H1 (cell line): Measurements from ENCODE around the gene TLR9. TPM values are rescaled to one million over a fixed set of nuclear protein-coding genes. Genes with fewer than 3 reads are reported as not detected.

Experiments
- CTCF ChIA-PET: fragments of 300-600 bp; sonication (Branson Sonifier 250); formaldehyde crosslinking; loops from one replicate; lab custom pipeline; 2021; ENCODE audit not compliant: partially characterized antibody; lab: Charles Lee
- POLR2A ChIA-PET: fragments of 300-600 bp; sonication (Branson Sonifier 250); formaldehyde crosslinking; loops from one replicate; lab custom pipeline; 2021; ENCODE audit warnings: inconsistent platforms; ENCODE audit not compliant: partially characterized antibody; lab: Charles Lee
- DNase-seq, 2 experiments: peaks; one replicate each; pipeline versions ENCODE4 v3.0.0 to v3.0.0-alpha.2; 2010 to 2022; ENCODE audit warnings: low spot score in 2 of 2, low read depth in 1 of 2, mixed read lengths in 1 of 2
- FAIRE-seq: peaks from 2 replicates; lab custom pipeline; 2011; peaks lifted over from hg19 to GRCh38; lab: Jason Lieb, UNC
- H2AFZ ChIP-seq: 2 replicates; pipeline ENCODE4 v1.8.1; 2012; ENCODE audit warnings: low read length, inconsistent platforms
- H2AK5ac ChIP-seq: 2 replicates; pipeline ENCODE4 v1.6.1; 2013; ENCODE audit warnings: low read depth, low read length
- H2BK120ac ChIP-seq: replicated peaks from 2 replicates; pipeline ENCODE3; 2013; ENCODE audit warnings: low read depth, low read length, inconsistent platforms
- H2BK12ac ChIP-seq: 2 replicates; pipeline ENCODE4 v1.6.1; 2013; ENCODE audit warnings: low read depth, low read length
- H2BK15ac ChIP-seq: 2 replicates; pipeline ENCODE4 v1.6.1; 2013; ENCODE audit warnings: low read length
- H2BK20ac ChIP-seq: 2 replicates; pipeline ENCODE4 v1.6.1; 2013; ENCODE audit warnings: low read length
- H2BK5ac ChIP-seq: 2 replicates; pipeline ENCODE4 v1.6.1; 2013; ENCODE audit warnings: low read depth, low read length
- H3K14ac ChIP-seq: 2 replicates; pipeline ENCODE4 v1.6.1; 2013; ENCODE audit warnings: inconsistent platforms; ENCODE audit not compliant: insufficient read length
- H3K18ac ChIP-seq: 2 replicates; pipeline ENCODE4 v1.6.1; 2013; ENCODE audit warnings: low read length; ENCODE audit errors: extremely low read depth
- H3K23ac ChIP-seq: 2 replicates; pipeline ENCODE4 v1.6.1; 2013; ENCODE audit warnings: inconsistent platforms; ENCODE audit not compliant: insufficient read length
- H3K23me2 ChIP-seq: 2 replicates; pipeline ENCODE4 v1.6.1; 2013; ENCODE audit warnings: low read depth, low read length
- H3K27ac ChIP-seq: 2 replicates; pipeline ENCODE4 v1.6.1; 2011; ENCODE audit warnings: low read depth, low read length, inconsistent platforms
- H3K27me3 ChIP-seq, 4 experiments: replicated peaks in 1 of 4; 1 replicate in 1 of 4; 2 replicates in 3 of 4; pipeline versions ENCODE4 v1.6.1 to v1.8.1; 2011 to 2013; ENCODE audit warnings: low read length in 3 of 4, mild to moderate bottlenecking in 3 of 4, inconsistent platforms in 2 of 4, mixed read lengths in 2 of 4, moderate library complexity in 1 of 4; ENCODE audit not compliant: control insufficient read depth in 3 of 4, insufficient read depth in 3 of 4; ENCODE audit errors: extremely low read depth in 1 of 4
- H3K36me3 ChIP-seq, 4 experiments: 2 replicates each; pipeline versions ENCODE4 v1.6.1 to v1.8.1; 2011 to 2013; ENCODE audit warnings: mild to moderate bottlenecking in 4 of 4, low read length in 3 of 4, moderate library complexity in 2 of 4, control low read depth in 1 of 4, inconsistent platforms in 1 of 4; ENCODE audit not compliant: insufficient read depth in 4 of 4, control insufficient read depth in 2 of 4
- H3K4ac ChIP-seq: replicated peaks from 2 replicates; pipeline ENCODE3; 2013; ENCODE audit warnings: low read length, low read depth, mixed read lengths, inconsistent platforms; ENCODE audit not compliant: insufficient read length
- H3K4me1 ChIP-seq, 4 experiments: replicated peaks in 1 of 4; 1 replicate in 1 of 4; 2 replicates in 3 of 4; pipeline versions ENCODE4 v1.6.1 to v1.8.1; 2011 to 2013; ENCODE audit warnings: low read length in 3 of 4, inconsistent platforms in 2 of 4, mixed read lengths in 1 of 4; ENCODE audit not compliant: insufficient read depth in 4 of 4, control insufficient read depth in 3 of 4
- H3K4me2 ChIP-seq, 2 experiments: 2 replicates each; pipeline versions ENCODE4 v1.6.1 to v1.8.1; 2011 to 2013; ENCODE audit warnings: low read depth in 2 of 2, low read length in 2 of 2, control low read depth in 1 of 2, inconsistent platforms in 1 of 2, mild to moderate bottlenecking in 1 of 2; ENCODE audit not compliant: insufficient read depth in 1 of 2
- H3K4me3 ChIP-seq, 4 experiments: fragments of 200-600, 300-600 bp in 1 of 4; sonication (generic), shearing (Covaris generic), sonication (Bioruptor Twin) in 1 of 4; 2 replicates each; pipeline versions ENCODE4 v1.5.1 to v1.8.1; 2011 to 2016; ENCODE audit warnings: low read length in 4 of 4, low read depth in 3 of 4, control low read depth in 2 of 4, inconsistent platforms in 2 of 4, mild to moderate bottlenecking in 2 of 4, mixed read lengths in 1 of 4, moderate library complexity in 1 of 4; ENCODE audit not compliant: insufficient read depth in 2 of 4; ENCODE audit errors: extremely low read depth in 1 of 4
- H3K56ac ChIP-seq: replicated peaks from 2 replicates; pipeline ENCODE3; 2013; ENCODE audit warnings: low read depth, mild to moderate bottlenecking, mixed read lengths, low read length, inconsistent platforms; ENCODE audit not compliant: insufficient read length
- H3K79me1 ChIP-seq: 2 replicates; pipeline ENCODE4 v1.6.1; 2013; ENCODE audit warnings: low read depth, low read length, control low read depth
- H3K79me2 ChIP-seq, 2 experiments: 2 replicates each; pipeline versions ENCODE4 v1.6.1 to v1.8.1; 2012 to 2013; ENCODE audit warnings: low read length in 2 of 2, mild to moderate bottlenecking in 2 of 2, inconsistent platforms in 1 of 2; ENCODE audit not compliant: insufficient read depth in 2 of 2, control insufficient read depth in 1 of 2
- H3K9ac ChIP-seq, 4 experiments: replicated peaks in 1 of 4; 1 replicate in 1 of 4; 2 replicates in 3 of 4; pipeline versions ENCODE4 v1.6.1 to v1.8.1; 2011 to 2013; ENCODE audit warnings: low read depth in 3 of 4, low read length in 3 of 4, control low read depth in 2 of 4, mild to moderate bottlenecking in 2 of 4, moderate library complexity in 2 of 4, inconsistent platforms in 1 of 4; ENCODE audit errors: extremely low read depth in 1 of 4
- H3K9me3 ChIP-seq, 2 experiments: 2 replicates each; pipeline versions ENCODE4 v1.6.1 to v1.8.1; 2012 to 2013; ENCODE audit warnings: mild to moderate bottlenecking in 2 of 2, moderate library complexity in 2 of 2, control low read depth in 1 of 2, inconsistent platforms in 1 of 2, low read depth in 1 of 2, low read length in 1 of 2, mixed read lengths in 1 of 2; ENCODE audit not compliant: insufficient read depth in 2 of 2
- H4K20me1 ChIP-seq, 2 experiments: replicated peaks in 1 of 2; 2 replicates each; pipeline versions ENCODE3 to v1.8.1; 2011 to 2013; ENCODE audit warnings: inconsistent platforms in 2 of 2, low read length in 2 of 2, mild to moderate bottlenecking in 1 of 2; ENCODE audit not compliant: insufficient read depth in 2 of 2, control insufficient read depth in 1 of 2
- H4K5ac ChIP-seq: 2 replicates; pipeline ENCODE4 v1.6.1; 2013; ENCODE audit warnings: low read length, low read depth, mixed read lengths, inconsistent platforms; ENCODE audit not compliant: insufficient read length
- H4K8ac ChIP-seq: 2 replicates; pipeline ENCODE4 v1.8.0; 2013; ENCODE audit warnings: mild to moderate bottlenecking, moderate library complexity, low read length, inconsistent platforms; ENCODE audit not compliant: insufficient read depth; ENCODE audit errors: extremely low read depth
- H4K91ac ChIP-seq: replicated peaks from 2 replicates; pipeline ENCODE3; 2013; ENCODE audit warnings: low read length, mixed read lengths, inconsistent platforms; ENCODE audit not compliant: insufficient read length
- CREB1 ChIP-seq: IDR thresholded peaks from 2 replicates; pipeline ENCODE4 v1.6.1; 2012; ENCODE audit warnings: inconsistent platforms
- EGR1 ChIP-seq: IDR thresholded peaks from 2 replicates; pipeline ENCODE4 v1.6.1; 2011; ENCODE audit warnings: low read depth, low read length, borderline replicate concordance
- NRF1 ChIP-seq: IDR thresholded peaks from 2 replicates; pipeline ENCODE4 v1.6.1; 2011; ENCODE audit warnings: mild to moderate bottlenecking, low read depth, low read length, improper control_type of control experiment
- RFX5 ChIP-seq: IDR thresholded peaks from 2 replicates; pipeline ENCODE4 v1.6.1; 2011; ENCODE audit warnings: low read depth, low read length, improper control_type of control experiment, borderline replicate concordance
- RXRA ChIP-seq: IDR thresholded peaks from 2 replicates; pipeline ENCODE4 v1.6.1; 2011; ENCODE audit warnings: low read depth, mild to moderate bottlenecking, low read length, moderate library complexity; ENCODE audit not compliant: insufficient read depth
- SIRT6 ChIP-seq: IDR thresholded peaks from one replicate; pipeline ENCODE4 v1.7.1; 2012; ENCODE audit warnings: low read length, inconsistent platforms
- SP1 ChIP-seq: IDR thresholded peaks from 2 replicates; pipeline ENCODE4 v1.6.1; 2011; ENCODE audit warnings: low read depth, low read length
- YY1 ChIP-seq: IDR thresholded peaks from 2 replicates; pipeline ENCODE4 v1.6.1; 2011; ENCODE audit warnings: low read depth, mild to moderate bottlenecking, low read length
- WGBS, 2 experiments: shearing (Covaris generic) in 1 of 2; methylation state at CpG; one replicate each; pipeline versions ENCODE4 v1.1.6 to v1.1.7; 2013 to 2015; ENCODE audit warnings: low lambda C conversion rate in 2 of 2, mixed read lengths in 2 of 2, inconsistent platforms in 1 of 2, low coverage in 1 of 2, missing lambda C conversion rate in 1 of 2; ENCODE audit not compliant: insufficient replicate concordance in 2 of 2, insufficient coverage in 1 of 2, insufficient read length in 1 of 2; ENCODE audit errors: extremely low coverage in 1 of 2, missing lambda C conversion rate in 1 of 2; 5-methylcytosine and 5-hydroxymethylcytosine counted together
- polyA plus RNA-seq, 7 experiments: library from polyadenylated mRNA; depleted of rRNA in 3 of 7; stranded (reverse) in 5 of 7; unstranded in 2 of 7; fragments of >200 nt in 5 of 7; fragments of 200-250 nt in 2 of 7; gene quantifications; 1 replicate in 5 of 7; 2 replicates in 1 of 7; 4 replicates in 1 of 7; pipeline versions ENCODE4 v1.2.1 to v1.2.3, GENCODE V29; 2011 to 2013; ENCODE audit warnings: missing spikeins in 2 of 7, mixed read lengths in 2 of 7
- total RNA-seq: library from RNA; stranded (reverse); fragmentation: NEBNext Ultra II Directional; extraction: Animal tissue kit (Norgen Biotek cat#: 25700); gene quantifications from 2 replicates; pipeline ENCODE4 v1.2.1, GENCODE V29; 2021

The TLR9 gene
- total and polyA plus RNA-seq, 2 of the 8 experiments (the other 6 are each of a cell fraction or from before 2014, with no cell fraction given): 0.05 TPM; not detected in 1

GRCh38 chr3:52217409-52217805 lies 8.0 kb downstream of the TLR9 start:
- H3K27ac ChIP-seq: no peak overlapping the region
- no peak for TF ChIP-seq RXRA
- no peak for TF ChIP-seq YY1
- TF ChIP-seq CREB1: no peak
- no peak for TF ChIP-seq SIRT6
- no peak for TF ChIP-seq EGR1
- no peak for TF ChIP-seq SP1
- no peak for TF ChIP-seq NRF1
- no peak for TF ChIP-seq RFX5
- ChIA-PET CTCF (interaction anchor here (1.3 to 20.4 kb wide), 7 partner anchors 9 to 229 kb away, joined by 3 to 336 read pairs (median 4); partner anchors contain the start of gene TWF2), POLR2A (interaction anchor here (0.7 to 1.5 kb wide), 3 partner anchors 31 to 61 kb away, joined by 3 read pairs; partner anchors contain the start of gene WDR82)
- H2BK120ac ChIP-seq: no peak overlapping the region
- H2BK15ac ChIP-seq: no peak overlapping the region
- no peak overlapping the region for H2AK5ac ChIP-seq
- H2BK5ac ChIP-seq: no peak overlapping the region
- no peak overlapping the region for H3K4ac ChIP-seq
- H3K18ac ChIP-seq: no peak overlapping the region
- no peak overlapping the region for H3K56ac ChIP-seq
- FAIRE-seq (no peak), DNase-seq (no peak)
- H2BK20ac ChIP-seq: no peak overlapping the region
- no peak overlapping the region for H3K23ac ChIP-seq
- no peak overlapping the region for H4K8ac ChIP-seq
- no peaks in the 10 kb centered on the region for H3K79me2 ChIP-seq
- no peaks in the 10 kb centered on the region for H3K79me1 ChIP-seq
- H3K9me3 ChIP-seq: no peaks in the 10 kb centered on the region
- no peak overlapping the region for H3K14ac ChIP-seq
- H2BK12ac ChIP-seq: no peak overlapping the region
- WGBS, 2 experiments: 91% methylated on average over 10 of the region's 10 CpGs; no CpG with 5 or more reads in 1 of the 2 experiments
- H3K27me3 ChIP-seq: no peaks in the 10 kb centered on the region
- no peak overlapping the region for H4K91ac ChIP-seq
- H3K36me3 ChIP-seq: peaks cover 11 to 28% (median 22%) of the 10 kb centered on the region in 4 experiments; a peak in 6 of 8 replicates
- H2AFZ ChIP-seq: no peak overlapping the region
- peaks cover 0 to 2% (median 0%) of the 10 kb centered on the region in 4 experiments; a peak in 2 of 7 replicates for H3K4me1 ChIP-seq
- H3K4me2 ChIP-seq: no peak overlapping the region
- H4K5ac ChIP-seq: no peak overlapping the region
- no peak overlapping the region for H3K9ac ChIP-seq
- H3K4me3 ChIP-seq: no peak overlapping the region
- no peaks in the 10 kb centered on the region for H3K23me2 ChIP-seq
- H4K20me1 ChIP-seq: peaks cover 0 to 2% of the 10 kb centered on the region in 2 experiments
